ENCODE measurements around the gene CAPN11.
A peak's percentile ranks its signal among the peaks of the same experiment; 100 is the strongest.
"Not testable (repeated sequence)": the region's sequence is repeated elsewhere in the genome, so short reads cannot be mapped to it uniquely, and the experiment has no call there.

CAPN11 gene

DNA sequence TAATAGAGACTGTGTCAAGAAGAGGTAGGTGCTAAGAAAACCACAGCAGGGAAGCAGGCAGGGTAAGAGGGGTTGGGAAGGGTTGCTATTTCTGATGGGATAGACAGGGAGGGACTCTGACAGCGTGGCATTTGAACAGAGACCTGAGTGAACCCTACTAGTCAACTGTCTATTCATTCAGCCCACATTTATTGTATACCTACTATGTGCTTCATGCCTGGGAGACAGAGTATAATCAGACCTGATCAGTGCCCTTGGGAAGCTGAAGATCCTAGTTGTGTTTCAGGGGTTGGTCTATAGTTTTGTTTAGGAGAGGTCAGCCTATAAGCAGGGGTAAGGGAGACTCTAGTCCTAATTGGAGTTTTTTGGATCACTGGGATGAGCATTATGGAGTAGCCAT is 14.9 kb upstream of the CAPN11 start:
- peaks cover 46 to 58% of the 10 kb centered on the region in 2 donors for H3K36me3 ChIP-seq (ENCODE audit: control insufficient read depth in 1 of 2, insufficient read depth in 2 of 2, low read length in 2 of 2)
- H3K9me3 ChIP-seq (ENCODE audit: control insufficient read depth in 1 of 2, low read length in 2 of 2) = no peaks in the 10 kb centered on the region
- H3K4me1 ChIP-seq (ENCODE audit: control insufficient read depth in 1 of 2, insufficient read depth in 2 of 2, low read length in 2 of 2) = no peaks in the 10 kb centered on the region
- H3K9ac ChIP-seq (ENCODE audit: low read depth in 1 of 2, low read length in 2 of 2) = no peak overlapping the region
- H3K4me3 ChIP-seq (ENCODE audit: low read depth in 1 of 2, low read length in 2 of 2) = no peak overlapping the region
- no peak overlapping the region for H3K27ac ChIP-seq (ENCODE audit: low read depth, low read length)
- no peaks in the 10 kb centered on the region for H3K27me3 ChIP-seq (ENCODE audit: control insufficient read depth in 1 of 2, insufficient read depth in 2 of 2, low read length in 2 of 2)

DNA sequence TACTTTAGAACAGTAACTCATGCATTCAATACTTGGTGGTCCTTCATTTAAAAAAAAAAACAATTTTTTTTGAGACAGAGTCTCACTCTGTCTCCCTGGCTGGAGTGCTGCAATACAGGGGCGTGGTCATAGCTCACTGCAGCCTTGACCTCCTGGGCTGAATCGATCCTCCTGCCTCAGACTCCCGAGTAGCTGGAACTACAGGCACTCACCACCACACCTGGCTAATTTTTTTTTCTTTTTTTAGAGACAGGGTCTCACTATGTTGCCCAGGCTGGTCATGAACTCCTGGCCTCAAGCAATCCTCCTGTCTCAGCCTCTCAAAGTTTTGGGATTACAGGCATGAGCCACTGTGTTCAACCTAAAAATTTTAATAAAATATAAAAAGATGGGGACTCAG is 14.1 kb upstream of the CAPN11 start:
- not testable (repeated sequence) for H3K9me3 ChIP-seq (ENCODE audit: control insufficient read depth in 1 of 2, low read length in 2 of 2); H3K4me3 ChIP-seq (ENCODE audit: low read depth in 1 of 2, low read length in 2 of 2); H3K27ac ChIP-seq (ENCODE audit: low read depth, low read length); H3K9ac ChIP-seq (ENCODE audit: low read depth in 1 of 2, low read length in 2 of 2); H3K4me1 ChIP-seq (ENCODE audit: control insufficient read depth in 1 of 2, insufficient read depth in 2 of 2, low read length in 2 of 2); H3K27me3 ChIP-seq (ENCODE audit: control insufficient read depth in 1 of 2, insufficient read depth in 2 of 2, low read length in 2 of 2)
- peaks cover 50 to 59% of the 10 kb centered on the region in 2 donors for H3K36me3 ChIP-seq (ENCODE audit: control insufficient read depth in 1 of 2, insufficient read depth in 2 of 2, low read length in 2 of 2)

GRCh38 chr6:44145839-44146238 is 12.8 kb upstream of the CAPN11 start:
- Histone ChIP-seq H3K27me3 (ENCODE audit: control insufficient read depth in 1 of 2, insufficient read depth in 2 of 2, low read length in 2 of 2) (no peaks in the 10 kb centered on the region), H3K4me1 (ENCODE audit: control insufficient read depth in 1 of 2, insufficient read depth in 2 of 2, low read length in 2 of 2) (no peaks in the 10 kb centered on the region), H3K9ac (ENCODE audit: low read depth in 1 of 2, low read length in 2 of 2) (no peak overlapping the region), H3K4me3 (ENCODE audit: low read depth in 1 of 2, low read length in 2 of 2) (no peak overlapping the region), H3K36me3 (ENCODE audit: control insufficient read depth in 1 of 2, insufficient read depth in 2 of 2, low read length in 2 of 2) (peaks cover 42 to 53% of the 10 kb centered on the region in 2 donors), H3K27ac (ENCODE audit: low read depth, low read length) (no peak overlapping the region), H3K9me3 (ENCODE audit: control insufficient read depth in 1 of 2, low read length in 2 of 2) (no peaks in the 10 kb centered on the region)

GRCh38 chr6:44146685-44147084 is 11.9 kb upstream of the CAPN11 start:
- H3K9ac ChIP-seq (ENCODE audit: low read depth in 1 of 2, low read length in 2 of 2) = no peak overlapping the region
- H3K9me3 ChIP-seq (ENCODE audit: control insufficient read depth in 1 of 2, low read length in 2 of 2) = no peaks in the 10 kb centered on the region
- no peak overlapping the region for H3K4me3 ChIP-seq (ENCODE audit: low read depth in 1 of 2, low read length in 2 of 2)
- peaks cover 38 to 46% of the 10 kb centered on the region in 2 donors for H3K36me3 ChIP-seq (ENCODE audit: control insufficient read depth in 1 of 2, insufficient read depth in 2 of 2, low read length in 2 of 2)
- H3K27ac ChIP-seq (ENCODE audit: low read depth, low read length) = no peak overlapping the region
- no peaks in the 10 kb centered on the region for H3K27me3 ChIP-seq (ENCODE audit: control insufficient read depth in 1 of 2, insufficient read depth in 2 of 2, low read length in 2 of 2)
- peaks cover 0 to 2% of the 10 kb centered on the region in 2 donors for H3K4me1 ChIP-seq (ENCODE audit: control insufficient read depth in 1 of 2, insufficient read depth in 2 of 2, low read length in 2 of 2)

DNA sequence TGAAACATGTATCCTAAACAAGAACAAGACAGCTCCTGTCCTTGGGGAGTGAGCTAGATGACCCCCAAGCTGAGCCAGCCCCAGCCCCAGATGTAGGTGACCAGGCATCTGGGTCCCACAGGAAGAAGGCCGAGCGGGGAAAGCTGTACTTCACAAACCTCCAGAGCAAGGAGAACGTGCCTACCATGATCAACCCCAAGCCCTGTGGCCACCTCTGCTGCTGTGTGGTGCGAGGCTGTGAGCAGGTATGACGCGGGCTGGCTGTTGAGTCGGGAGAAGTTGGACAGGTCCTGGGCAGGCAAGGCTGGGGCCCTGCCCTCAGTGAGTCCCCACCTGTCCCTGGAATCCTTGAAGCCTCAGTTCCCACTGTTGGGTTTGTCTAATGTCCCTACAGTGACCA is 11.4 kb upstream of the CAPN11 start:
- Histone ChIP-seq H3K9ac (ENCODE audit: low read depth in 1 of 2, low read length in 2 of 2) (no peak overlapping the region), H3K9me3 (ENCODE audit: control insufficient read depth in 1 of 2, low read length in 2 of 2) (no peaks in the 10 kb centered on the region), H3K4me1 (ENCODE audit: control insufficient read depth in 1 of 2, insufficient read depth in 2 of 2, low read length in 2 of 2) (peaks cover 0 to 5% of the 10 kb centered on the region in 2 donors), H3K27ac (ENCODE audit: low read depth, low read length) (no peak overlapping the region), H3K36me3 (ENCODE audit: control insufficient read depth in 1 of 2, insufficient read depth in 2 of 2, low read length in 2 of 2) (peaks cover 38 to 44% of the 10 kb centered on the region in 2 donors), H3K4me3 (ENCODE audit: low read depth in 1 of 2, low read length in 2 of 2) (no peak overlapping the region), H3K27me3 (ENCODE audit: control insufficient read depth in 1 of 2, insufficient read depth in 2 of 2, low read length in 2 of 2) (no peaks in the 10 kb centered on the region)

- Histone ChIP-seq H3K36me3 (ENCODE audit: control insufficient read depth in 1 of 2, insufficient read depth in 2 of 2, low read length in 2 of 2) (peaks cover 37 to 50% of the 10 kb centered on the region in 2 donors), H3K9ac (ENCODE audit: low read depth in 1 of 2, low read length in 2 of 2) (no peak overlapping the region), H3K4me1 (ENCODE audit: control insufficient read depth in 1 of 2, insufficient read depth in 2 of 2, low read length in 2 of 2) (peaks cover 0 to 5% of the 10 kb centered on the region in 2 donors), H3K27me3 (ENCODE audit: control insufficient read depth in 1 of 2, insufficient read depth in 2 of 2, low read length in 2 of 2) (no peaks in the 10 kb centered on the region), H3K27ac (ENCODE audit: low read depth, low read length) (no peak overlapping the region), H3K4me3 (ENCODE audit: low read depth in 1 of 2, low read length in 2 of 2) (no peak overlapping the region), H3K9me3 (ENCODE audit: control insufficient read depth in 1 of 2, low read length in 2 of 2) (no peaks in the 10 kb centered on the region)
Measured at GRCh38 chr6:44148306-44148705, 10.3 kb upstream of the CAPN11 start.

DNA sequence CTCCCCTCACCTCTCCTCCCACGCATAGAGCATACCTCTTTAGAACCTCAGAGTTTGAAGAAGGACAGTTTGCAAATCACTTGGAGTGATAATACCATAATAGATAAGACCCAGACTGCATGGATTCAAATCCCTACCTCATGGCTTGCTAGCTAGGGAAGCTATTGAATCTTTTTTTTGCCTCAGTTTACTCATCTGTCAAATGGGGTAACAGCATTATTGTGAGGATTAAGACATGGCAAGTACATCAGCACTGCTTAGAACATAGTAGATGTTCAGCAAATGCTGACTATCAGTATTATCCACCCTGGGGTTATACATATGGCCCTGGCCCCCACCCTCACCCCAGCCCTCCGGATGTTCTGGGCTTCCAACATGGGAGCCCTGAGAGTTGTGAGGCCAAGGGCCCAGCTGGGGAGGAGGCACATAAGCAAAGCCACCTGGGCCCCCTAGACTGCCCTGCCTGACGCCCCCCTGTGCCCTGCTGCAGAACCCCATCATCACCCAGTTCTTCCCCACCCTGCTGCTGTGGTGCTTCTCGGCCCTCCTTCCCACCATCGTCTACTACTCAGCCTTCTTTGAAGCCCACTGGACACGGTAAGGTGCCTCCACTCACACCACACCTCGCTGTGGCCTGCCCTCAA is 9.1 kb upstream of the CAPN11 start:
- peaks cover 27 to 46% of the 10 kb centered on the region in 2 donors for H3K36me3 ChIP-seq (ENCODE audit: control insufficient read depth in 1 of 2, insufficient read depth in 2 of 2, low read length in 2 of 2)
- no peaks in the 10 kb centered on the region for H3K9me3 ChIP-seq (ENCODE audit: control insufficient read depth in 1 of 2, low read length in 2 of 2)
- H3K27ac ChIP-seq (ENCODE audit: low read depth, low read length) = no peak overlapping the region
- H3K4me3 ChIP-seq (ENCODE audit: low read depth in 1 of 2, low read length in 2 of 2) = no peak overlapping the region
- no peaks in the 10 kb centered on the region for H3K27me3 ChIP-seq (ENCODE audit: control insufficient read depth in 1 of 2, insufficient read depth in 2 of 2, low read length in 2 of 2)
- H3K4me1 ChIP-seq (ENCODE audit: control insufficient read depth in 1 of 2, insufficient read depth in 2 of 2, low read length in 2 of 2) = peaks cover 0 to 5% of the 10 kb centered on the region in 2 donors
- no peak overlapping the region for H3K9ac ChIP-seq (ENCODE audit: low read depth in 1 of 2, low read length in 2 of 2)

DNA sequence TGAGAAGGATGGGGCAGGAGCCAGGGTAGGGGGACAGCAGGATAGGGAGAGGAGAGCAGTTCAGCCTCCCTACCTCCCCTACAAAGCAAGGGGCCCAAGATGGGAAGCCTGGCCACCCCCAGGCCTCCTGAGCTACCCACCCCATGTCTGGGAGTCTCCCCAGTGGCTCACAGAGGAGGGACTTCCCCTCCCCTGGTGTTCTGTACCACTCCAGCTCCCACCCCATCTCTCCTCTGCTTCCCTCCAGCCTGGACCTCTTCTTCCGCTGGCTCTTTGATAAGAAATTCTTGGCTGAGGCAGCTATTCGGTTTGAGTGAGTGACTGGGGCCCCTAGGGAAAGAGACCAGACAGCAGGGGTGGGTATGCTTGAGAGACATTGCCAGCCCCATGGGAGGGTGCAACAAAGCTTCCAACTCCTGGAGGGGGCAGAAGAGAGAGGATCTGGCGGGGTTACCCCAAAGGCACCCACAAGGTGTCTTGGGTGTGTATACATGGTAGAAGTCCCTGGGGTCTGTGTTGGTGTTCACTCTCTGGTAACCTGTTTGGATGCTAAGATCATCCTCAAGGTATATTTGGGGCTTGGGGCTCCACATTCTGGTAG is 8.2 kb upstream of the CAPN11 start:
- Histone ChIP-seq H3K9me3 (ENCODE audit: control insufficient read depth in 1 of 2, low read length in 2 of 2) (no peaks in the 10 kb centered on the region), H3K4me1 (ENCODE audit: control insufficient read depth in 1 of 2, insufficient read depth in 2 of 2, low read length in 2 of 2) (peaks cover 0 to 5% of the 10 kb centered on the region in 2 donors), H3K27ac (ENCODE audit: low read depth, low read length) (no peak overlapping the region), H3K4me3 (ENCODE audit: low read depth in 1 of 2, low read length in 2 of 2) (no peak overlapping the region), H3K36me3 (ENCODE audit: control insufficient read depth in 1 of 2, insufficient read depth in 2 of 2, low read length in 2 of 2) (peaks cover 27 to 46% of the 10 kb centered on the region in 2 donors), H3K9ac (ENCODE audit: low read depth in 1 of 2, low read length in 2 of 2) (no peak overlapping the region), H3K27me3 (ENCODE audit: control insufficient read depth in 1 of 2, insufficient read depth in 2 of 2, low read length in 2 of 2) (no peaks in the 10 kb centered on the region)

GRCh38 chr6:44151348-44152108 is 7.1 kb upstream of the CAPN11 start:
- Histone ChIP-seq H3K9ac (ENCODE audit: low read depth in 1 of 2, low read length in 2 of 2) (no peak overlapping the region), H3K9me3 (ENCODE audit: control insufficient read depth in 1 of 2, low read length in 2 of 2) (no peaks in the 10 kb centered on the region), H3K27ac (ENCODE audit: low read depth, low read length) (no peak overlapping the region), H3K27me3 (ENCODE audit: control insufficient read depth in 1 of 2, insufficient read depth in 2 of 2, low read length in 2 of 2) (no peaks in the 10 kb centered on the region), H3K4me3 (ENCODE audit: low read depth in 1 of 2, low read length in 2 of 2) (peak overlapping the region in 1 of 2 donors; percentile 36), H3K4me1 (ENCODE audit: control insufficient read depth in 1 of 2, insufficient read depth in 2 of 2, low read length in 2 of 2) (peaks cover 5 to 11% of the 10 kb centered on the region in 2 donors), H3K36me3 (ENCODE audit: control insufficient read depth in 1 of 2, insufficient read depth in 2 of 2, low read length in 2 of 2) (peaks cover 27 to 46% of the 10 kb centered on the region in 2 donors)

GRCh38 chr6:44152109-44152461 is 6.5 kb upstream of the CAPN11 start:
- Histone ChIP-seq H3K27me3 (ENCODE audit: control insufficient read depth in 1 of 2, insufficient read depth in 2 of 2, low read length in 2 of 2) (no peaks in the 10 kb centered on the region), H3K9ac (ENCODE audit: low read depth in 1 of 2, low read length in 2 of 2) (no peak overlapping the region), H3K9me3 (ENCODE audit: control insufficient read depth in 1 of 2, low read length in 2 of 2) (no peaks in the 10 kb centered on the region), H3K4me1 (ENCODE audit: control insufficient read depth in 1 of 2, insufficient read depth in 2 of 2, low read length in 2 of 2) (peaks cover 7 to 14% of the 10 kb centered on the region in 2 donors), H3K4me3 (ENCODE audit: low read depth in 1 of 2, low read length in 2 of 2) (no peak overlapping the region), H3K27ac (ENCODE audit: low read depth, low read length) (no peak overlapping the region), H3K36me3 (ENCODE audit: control insufficient read depth in 1 of 2, insufficient read depth in 2 of 2, low read length in 2 of 2) (peaks cover 27 to 41% of the 10 kb centered on the region in 2 donors)
